H9 (cell line): ENCODE data around the gene RAB11A. TPM values are rescaled to one million over a fixed set of nuclear protein-coding genes. Genes with fewer than 3 reads are reported as not detected.

Experiments used
- DNase-seq: peaks from one replicate; pipeline ENCODE4 v3.0.0-alpha.2; 2017
- H2AFZ ChIP-seq: one replicate; pipeline ENCODE4 v1.6.1; 2013; ENCODE audit warnings: mild to moderate bottlenecking, low read length, control low read depth, moderate library complexity
- H2AK5ac ChIP-seq: 2 replicates; pipeline ENCODE4 v1.6.1; 2013; ENCODE audit warnings: low read length, control low read depth, mixed read lengths; ENCODE audit not compliant: insufficient read length
- H2BK120ac ChIP-seq: one replicate; pipeline ENCODE4 v1.6.1; 2013; ENCODE audit warnings: low read depth, mild to moderate bottlenecking, low read length, control low read depth, inconsistent platforms; ENCODE audit not compliant: poor library complexity, severe bottlenecking
- H2BK12ac ChIP-seq: 2 replicates; pipeline ENCODE4 v1.6.1; 2013; ENCODE audit warnings: low read length, control low read depth, mixed read lengths, low read depth; ENCODE audit not compliant: insufficient read length
- H2BK15ac ChIP-seq: 2 replicates; pipeline ENCODE4 v1.6.1; 2013; ENCODE audit warnings: low read depth, low read length, control low read depth
- H2BK20ac ChIP-seq: one replicate; pipeline ENCODE4 v1.6.1; 2013; ENCODE audit warnings: low read depth, mild to moderate bottlenecking, low read length, control low read depth, inconsistent platforms; ENCODE audit not compliant: poor library complexity, severe bottlenecking
- H2BK5ac ChIP-seq: 2 replicates; pipeline ENCODE4 v1.6.1; 2013; ENCODE audit warnings: low read length, control low read depth, mixed read lengths; ENCODE audit not compliant: insufficient read length
- H3K14ac ChIP-seq: 2 replicates; pipeline ENCODE4 v1.6.1; 2013; ENCODE audit warnings: low read length, control low read depth; ENCODE audit not compliant: insufficient read depth
- H3K18ac ChIP-seq: 2 replicates; pipeline ENCODE4 v1.6.1; 2013; ENCODE audit warnings: low read depth, mild to moderate bottlenecking, mixed read lengths, low read length, control low read depth; ENCODE audit not compliant: insufficient read length
- H3K23ac ChIP-seq: 2 replicates; pipeline ENCODE4 v1.6.1; 2013; ENCODE audit warnings: low read length, control low read depth, mixed read lengths, low read depth; ENCODE audit not compliant: insufficient read length
- H3K23me2 ChIP-seq: 2 replicates; pipeline ENCODE4 v1.6.1; 2013; ENCODE audit warnings: low read depth, mild to moderate bottlenecking, mixed read lengths, low read length, control low read depth; ENCODE audit not compliant: insufficient read length, poor library complexity, severe bottlenecking
- H3K27ac ChIP-seq: 2 replicates; pipeline ENCODE4 v1.5.1; 2013; ENCODE audit warnings: low read length, control low read depth, mixed read lengths, low read depth; ENCODE audit not compliant: insufficient read length
- H3K27me3 ChIP-seq: 2 replicates; pipeline ENCODE4 v1.6.1; 2013; ENCODE audit warnings: low read length, control low read depth, inconsistent platforms; ENCODE audit not compliant: insufficient read depth
- H3K4ac ChIP-seq: 2 replicates; pipeline ENCODE4 v1.6.1; 2013; ENCODE audit warnings: low read depth, mild to moderate bottlenecking, control low read depth, inconsistent platforms, low read length, moderate library complexity
- H3K4me1 ChIP-seq: 2 replicates; pipeline ENCODE4 v1.6.1; 2013; ENCODE audit warnings: low read length, control low read depth, inconsistent platforms; ENCODE audit not compliant: insufficient read depth
- H3K4me2 ChIP-seq: 2 replicates; pipeline ENCODE4 v1.6.1; 2013; ENCODE audit warnings: low read length, control low read depth, mixed read lengths; ENCODE audit not compliant: insufficient read length, insufficient read depth
- H3K56ac ChIP-seq: 2 replicates; pipeline ENCODE4 v1.6.1; 2013; ENCODE audit warnings: low read depth, mild to moderate bottlenecking, mixed read lengths, low read length, control low read depth; ENCODE audit not compliant: insufficient read length
- H3K79me1 ChIP-seq: 2 replicates; pipeline ENCODE4 v1.6.1; 2013; ENCODE audit warnings: low read depth, mild to moderate bottlenecking, moderate library complexity, low read length, control low read depth, inconsistent platforms; ENCODE audit not compliant: insufficient read depth, poor library complexity, severe bottlenecking
- H3K79me2 ChIP-seq: 2 replicates; pipeline ENCODE4 v1.6.1; 2013; ENCODE audit warnings: low read length, control low read depth, inconsistent platforms; ENCODE audit not compliant: insufficient read depth
- H3K9ac ChIP-seq: 2 replicates; pipeline ENCODE4 v1.6.1; 2013; ENCODE audit warnings: low read length, control low read depth, mixed read lengths; ENCODE audit not compliant: insufficient read length; ENCODE audit errors: extremely low read depth
- H3K9me3 ChIP-seq: one replicate; pipeline ENCODE4 v1.6.1; 2013; ENCODE audit warnings: low read depth, low read length, inconsistent platforms; ENCODE audit not compliant: control insufficient read depth
- H3T11ph ChIP-seq: one replicate; pipeline ENCODE4 v1.6.1; 2013; ENCODE audit warnings: mild to moderate bottlenecking, low read length, control low read depth, inconsistent platforms
- H4K20me1 ChIP-seq: one replicate; pipeline ENCODE4 v1.6.1; 2013; ENCODE audit not compliant: control insufficient read depth, insufficient read length, insufficient read depth
- H4K5ac ChIP-seq: 2 replicates; pipeline ENCODE4 v1.6.1; 2013; ENCODE audit warnings: low read depth, mild to moderate bottlenecking, mixed read lengths, low read length, control low read depth; ENCODE audit not compliant: insufficient read length
- H4K8ac ChIP-seq: replicated peaks from 2 replicates; pipeline ENCODE4 v1.6.1; 2013; ENCODE audit warnings: low read length, control low read depth, mixed read lengths, low read depth; ENCODE audit not compliant: insufficient read length
- H4K91ac ChIP-seq: 2 replicates; pipeline ENCODE4 v1.6.1; 2013; ENCODE audit warnings: low read depth, mild to moderate bottlenecking, moderate library complexity, mixed read lengths, low read length, control low read depth; ENCODE audit not compliant: insufficient read length
- H3K27ac Mint-ChIP-seq, 3 experiments: 2 replicates in 2 of 3; 3 replicates in 1 of 3; pipeline ENCODE4 v1.8.0; 2020 to 2021; ENCODE audit warnings: mixed read lengths in 3 of 3, mild to moderate bottlenecking in 1 of 3, moderate library complexity in 1 of 3
- H3K27me3 Mint-ChIP-seq: 2 replicates; pipeline ENCODE4 v1.8.0; 2021; ENCODE audit warnings: low read depth, mild to moderate bottlenecking, moderate library complexity, mixed read lengths
- H3K36me3 Mint-ChIP-seq, 3 experiments: 2 replicates in 2 of 3; 3 replicates in 1 of 3; pipeline ENCODE4 v1.8.0; 2020 to 2021; ENCODE audit warnings: low read depth in 3 of 3, mixed read lengths in 3 of 3; ENCODE audit not compliant: insufficient read depth in 1 of 3
- H3K4me1 Mint-ChIP-seq, 2 experiments: 2 replicates each; pipeline ENCODE4 v1.8.0; 2020; ENCODE audit warnings: mixed read lengths in 2 of 2
- H3K4me3 Mint-ChIP-seq, 2 experiments: 2 replicates in 1 of 2; 3 replicates in 1 of 2; pipeline ENCODE4 v1.8.0; 2020 to 2021; ENCODE audit warnings: mild to moderate bottlenecking in 2 of 2, mixed read lengths in 2 of 2, moderate library complexity in 1 of 2
- H3K9me3 Mint-ChIP-seq, 2 experiments: 2 replicates in 1 of 2; 3 replicates in 1 of 2; pipeline ENCODE4 v1.8.0; 2020; ENCODE audit warnings: mild to moderate bottlenecking in 2 of 2, mixed read lengths in 2 of 2, moderate library complexity in 1 of 2
- CTCF ChIP-seq: fragments of 200-600 bp; sonication (generic); conservative IDR thresholded peaks from 3 replicates; pipeline ENCODE4 v1.8.0; 2021; ENCODE audit warnings: antibody characterized with exemption, mild to moderate bottlenecking
- WGBS: extraction: QIAGEN DNeasy Blood & Tissue Kit; methylation state at CpG from one replicate; pipeline ENCODE4 v1.1.7; 2013; ENCODE audit warnings: missing lambda C conversion rate, low lambda C conversion rate, mixed read lengths; ENCODE audit not compliant: insufficient read length; ENCODE audit errors: extremely low coverage; 5-methylcytosine and 5-hydroxymethylcytosine counted together
- total RNA-seq: library from RNA; stranded (reverse); gene quantifications from 2 replicates; pipeline ENCODE4 v1.2.1, GENCODE V29; 2021

The RAB11A gene
- total RNA-seq, 1 experiment from 2014 or later, result 217 TPM

- no peaks in the 10 kb centered on the region for H3K36me3 Mint-ChIP-seq
- WGBS, result no CpG with 5 or more reads among the region's 4 CpGs
- Histone ChIP-seq H2AK5ac (no peak overlapping the region), H3K18ac (no peak overlapping the region), H3K14ac (no peak overlapping the region), H2BK12ac (no peak overlapping the region), H3K23ac (no peak overlapping the region), H3K9me3 (no peaks in the 10 kb centered on the region), H3K79me1 (no peaks in the 10 kb centered on the region), H3K4me1 (no peaks in the 10 kb centered on the region), H2BK5ac (no peak overlapping the region), H4K8ac (no peak overlapping the region), H3K27ac (no peak overlapping the region), H3K79me2 (no peaks in the 10 kb centered on the region), H2BK15ac (no peak overlapping the region), H3K4me2 (no peak overlapping the region), H2BK120ac (no peak overlapping the region), H4K20me1 (no peaks in the 10 kb centered on the region), H3K27me3 (no peaks in the 10 kb centered on the region), H3T11ph (no peak overlapping the region), H2AFZ (no peak overlapping the region), H4K91ac (no peak overlapping the region), H3K56ac (no peak overlapping the region), H3K4ac (no peak overlapping the region), H4K5ac (no peak overlapping the region), H3K9ac (no peak overlapping the region), H2BK20ac (no peak overlapping the region), H3K23me2 (no peaks in the 10 kb centered on the region)
- H3K27ac Mint-ChIP-seq, result no peak overlapping the region
- peaks cover 1% of the 10 kb centered on the region for H3K27me3 Mint-ChIP-seq
- no peaks in the 10 kb centered on the region for H3K9me3 Mint-ChIP-seq
- no peak for DNase-seq
- TF ChIP-seq CTCF, result no peak
- no peak overlapping the region for H3K4me3 Mint-ChIP-seq
- H3K4me1 Mint-ChIP-seq, result peaks cover 0 to 7% of the 10 kb centered on the region in 2 experiments; a peak in 2 of 4 replicates
Measured at GRCh38 chr15:65938604-65939003, 69.3 kb downstream of the RAB11A start.
